Natural killer cell (primary cell): ENCODE data around the gene SKI. TPM values are rescaled to one million over a fixed set of nuclear protein-coding genes. Genes with fewer than 3 reads are reported as not detected.

ENCODE experiments used
- ATAC-seq, 3 donors: fragments of 150-1000 bp in 2 of 3; fragments of 200-7000 bp in 1 of 3; cut with Tn5 transposase; 1 replicate in 1 of 3; 2 replicates in 2 of 3; pipeline ENCODE4 v1.10.0; 2021; ENCODE audit warnings: mild to moderate bottlenecking in 2 of 3, moderate library complexity in 2 of 3
- DNase-seq, 2 donors: peaks; one replicate each; pipeline versions ENCODE4 v3.0.0 to v3.0.0-alpha.2; 2013 to 2021; ENCODE audit warnings: mixed read lengths in 1 of 2
- H3K27ac ChIP-seq: one replicate; pipeline ENCODE4 v1.5.1; 2013; ENCODE audit warnings: mild to moderate bottlenecking, low read length
- H3K27me3 ChIP-seq: one replicate; pipeline ENCODE4 v1.6.1; 2013; ENCODE audit warnings: low read length; ENCODE audit not compliant: control insufficient read depth, insufficient read depth
- H3K36me3 ChIP-seq: one replicate; pipeline ENCODE4 v1.6.1; 2013; ENCODE audit warnings: low read length; ENCODE audit not compliant: control insufficient read depth, insufficient read depth
- H3K4me1 ChIP-seq: one replicate; pipeline ENCODE4 v1.6.1; 2013; ENCODE audit warnings: low read length; ENCODE audit not compliant: control insufficient read depth, insufficient read depth
- H3K4me3 ChIP-seq: one replicate; pipeline ENCODE4 v1.5.1; 2013; ENCODE audit warnings: low read length
- H3K9me3 ChIP-seq: one replicate; pipeline ENCODE4 v1.6.1; 2013; ENCODE audit warnings: low read length; ENCODE audit not compliant: control insufficient read depth, insufficient read depth
- H3K27ac Mint-ChIP-seq, 2 donors: one replicate each; pipeline ENCODE4 v1.8.0; 2022; ENCODE audit warnings: mild to moderate bottlenecking in 2 of 2, mixed read lengths in 2 of 2, moderate library complexity in 1 of 2
- H3K27me3 Mint-ChIP-seq, 2 donors: one replicate each; pipeline ENCODE4 v1.8.0; 2022; ENCODE audit warnings: low read depth in 2 of 2, mixed read lengths in 2 of 2
- H3K36me3 Mint-ChIP-seq: one replicate; pipeline ENCODE4 v1.8.0; 2022; ENCODE audit warnings: mixed read lengths
- H3K4me1 Mint-ChIP-seq, 2 donors: one replicate each; pipeline ENCODE4 v1.8.0; 2022; ENCODE audit warnings: mixed read lengths in 2 of 2
- H3K4me3 Mint-ChIP-seq: one replicate; pipeline ENCODE4 v1.8.0; 2022; ENCODE audit warnings: mild to moderate bottlenecking, moderate library complexity, mixed read lengths
- H3K9me3 Mint-ChIP-seq, 2 donors: one replicate each; pipeline ENCODE4 v1.8.0; 2022; ENCODE audit warnings: mixed read lengths in 2 of 2
- CTCF ChIP-seq: fragments of 200-600 bp; IDR thresholded peaks from one replicate; pipeline ENCODE4 v1.8.0; 2022; ENCODE audit warnings: antibody characterized with exemption
- WGBS: methylation state at CpG from one replicate; pipeline ENCODE4 v1.1.7; 2013; ENCODE audit warnings: missing lambda C conversion rate; ENCODE audit not compliant: insufficient coverage; 5-methylcytosine and 5-hydroxymethylcytosine counted together
- intact Hi-C: fragments of 100-400 bp; cut with micrococcal nuclease; formaldehyde crosslinking; loops from one replicate; pipeline ENCODE4 v1.14.2; 2022
- total RNA-seq, 4 donors: library from RNA; stranded (reverse); fragments of 120-200 nt in 1 of 4; gene quantifications; one replicate each; pipeline versions ENCODE4 v1.2.3 to v1.2.4, GENCODE V29; 2013 to 2022

Gene SKI
- total RNA-seq, 3 donors from 2014 or later (not counting 1 experiment from before 2014, with no cell fraction given) = 96.9 to 145 (median 140) TPM

GRCh38 chr1:2202843-2203601, 25.1 kb upstream of the SKI start:
- 96% methylated on average over 14 of the region's 15 CpGs for WGBS
- DNase-seq (no peak), ATAC-seq (no peak)
- Histone ChIP-seq H3K27ac (no peak overlapping the region), H3K4me1 (peaks cover 50% of the 10 kb centered on the region), H3K36me3 (no peaks in the 10 kb centered on the region), H3K27me3 (no peaks in the 10 kb centered on the region), H3K4me3 (no peak overlapping the region), H3K9me3 (no peaks in the 10 kb centered on the region)
- Mint-ChIP-seq H3K4me3 (no peak overlapping the region), H3K27me3 (no peaks in the 10 kb centered on the region), H3K4me1 (peaks cover 21 to 36% of the 10 kb centered on the region in 2 donors), H3K36me3 (no peaks in the 10 kb centered on the region), H3K9me3 (no peaks in the 10 kb centered on the region), H3K27ac (no peak overlapping the region)
- intact Hi-C loops = no loop called here
- no peak for TF ChIP-seq CTCF

DNA sequence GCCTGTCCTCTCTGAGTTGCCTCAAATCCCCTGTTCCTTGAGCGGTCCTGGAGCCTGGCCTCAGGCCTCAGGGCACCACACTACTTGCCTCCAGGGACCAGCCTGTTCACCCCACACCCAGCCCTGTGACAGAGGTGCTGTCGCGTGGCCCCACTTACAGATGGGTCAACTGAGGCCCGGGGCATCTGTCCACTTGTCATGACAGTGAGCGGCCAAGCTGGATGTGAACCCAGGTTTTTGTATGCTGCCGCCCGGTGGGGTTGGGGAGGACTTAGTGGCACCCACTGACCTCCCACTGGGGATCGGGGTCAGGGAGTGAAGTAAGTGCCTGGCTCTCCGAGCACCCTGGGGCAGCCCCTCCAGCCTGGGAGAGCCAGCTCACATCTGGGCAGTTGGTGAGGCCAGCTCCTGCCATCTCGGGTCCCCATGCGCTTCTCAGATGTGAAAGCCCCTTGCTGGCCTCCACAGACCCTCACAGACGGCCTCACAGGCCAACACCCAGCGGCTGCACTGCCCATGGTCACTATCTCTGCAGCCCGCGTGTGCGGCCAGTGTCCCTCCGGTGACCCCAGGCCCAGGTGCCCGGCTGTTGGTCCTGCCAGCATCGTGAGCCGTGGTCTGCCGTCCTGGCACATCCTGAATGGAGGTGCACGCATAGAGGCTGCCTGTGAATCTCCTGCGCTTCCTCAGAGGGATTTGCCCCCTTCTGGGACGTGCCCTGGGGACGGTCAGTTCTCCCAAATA, 24.3 kb upstream of the SKI start:
- Histone ChIP-seq H3K4me3 (peak overlapping the region; percentile 42), H3K4me1 (peaks cover 43% of the 10 kb centered on the region), H3K9me3 (no peaks in the 10 kb centered on the region), H3K36me3 (no peaks in the 10 kb centered on the region), H3K27me3 (no peaks in the 10 kb centered on the region), H3K27ac (peak overlapping the region; percentile 72)
- H3K36me3 Mint-ChIP-seq = no peaks in the 10 kb centered on the region
- no peak for TF ChIP-seq CTCF
- H3K4me1 Mint-ChIP-seq = peaks cover 18 to 32% of the 10 kb centered on the region in 2 donors
- no peaks in the 10 kb centered on the region for H3K9me3 Mint-ChIP-seq
- DNase-seq = peak in 1 of 2 donors; percentile 21
- no peak overlapping the region for H3K4me3 Mint-ChIP-seq
- ATAC-seq = no peak
- 91% methylated on average over 25 of the region's 25 CpGs for WGBS
- no peaks in the 10 kb centered on the region for H3K27me3 Mint-ChIP-seq
- intact Hi-C loops = no loop called here
- H3K27ac Mint-ChIP-seq = peak overlapping the region in 1 of 2 donors; percentile 56

- WGBS = 7% methylated on average over 27 of the region's 60 CpGs
- no peaks in the 10 kb centered on the region for H3K9me3 ChIP-seq
- H3K27ac ChIP-seq = peak overlapping the region; percentile 72
- no peaks in the 10 kb centered on the region for H3K27me3 Mint-ChIP-seq
- TF ChIP-seq CTCF = no peak
- DNase-seq (no peak), ATAC-seq (peak; percentile 51 to 75 (median 58))
- H3K36me3 ChIP-seq = no peaks in the 10 kb centered on the region
- H3K27me3 ChIP-seq = no peaks in the 10 kb centered on the region
- H3K4me1 ChIP-seq = peaks cover 36% of the 10 kb centered on the region
- H3K4me1 Mint-ChIP-seq = peaks cover 10 to 25% of the 10 kb centered on the region in 2 donors
- no peaks in the 10 kb centered on the region for H3K36me3 Mint-ChIP-seq
- H3K9me3 Mint-ChIP-seq = no peaks in the 10 kb centered on the region
- intact Hi-C loops = no loop called here
- H3K27ac Mint-ChIP-seq = peak overlapping the region; percentile 54 to 81
- peak overlapping the region; percentile 42 for H3K4me3 ChIP-seq
- H3K4me3 Mint-ChIP-seq = peak overlapping the region; percentile 75
Measured at GRCh38 chr1:2204415-2205190, 23.5 kb upstream of the SKI start.
